Mammary epithelial cell (primary cell): ENCODE data around the gene JPH4.

Experiments
- CTCF ChIP-seq, 2 donors: IDR thresholded peaks in 1 of 2; conservative IDR thresholded peaks in 1 of 2; 2 replicates each; pipeline ENCODE4 v1.5.1; 2011 to 2012; ENCODE audit warnings: inconsistent platforms in 2 of 2, low read length in 2 of 2, mild to moderate bottlenecking in 2 of 2, control low read depth in 1 of 2, low read depth in 1 of 2; ENCODE audit not compliant: insufficient read depth in 1 of 2; ENCODE audit errors: extremely low read depth in 1 of 2
- EZH2 ChIP-seq: IDR thresholded peaks from 2 replicates; pipeline ENCODE4 v1.6.1; 2012; ENCODE audit warnings: low read length, inconsistent platforms, borderline replicate concordance

- TF ChIP-seq CTCF (conservative IDR thresholded peaks at IDR 0.05 in 1 of 2, IDR thresholded peaks at IDR 0.05 in 1 of 2; ENCODE audit: extremely low read depth in 1 of 2, insufficient read depth in 1 of 2, low read depth in 1 of 2, low read length in 2 of 2) (no peak), EZH2 (no peak)
These were observed 59.9 kb downstream of the JPH4 start for GRCh38 chr14:23518709-23519108.
